NCI-H69 (cell line): ENCODE data around the gene CRIP1.

Source experiments
- DNase-seq: peaks from one replicate; lab custom pipeline; 2025; lab: John Stamatoyannopoulos, UW

The CRIP1 gene

DNA sequence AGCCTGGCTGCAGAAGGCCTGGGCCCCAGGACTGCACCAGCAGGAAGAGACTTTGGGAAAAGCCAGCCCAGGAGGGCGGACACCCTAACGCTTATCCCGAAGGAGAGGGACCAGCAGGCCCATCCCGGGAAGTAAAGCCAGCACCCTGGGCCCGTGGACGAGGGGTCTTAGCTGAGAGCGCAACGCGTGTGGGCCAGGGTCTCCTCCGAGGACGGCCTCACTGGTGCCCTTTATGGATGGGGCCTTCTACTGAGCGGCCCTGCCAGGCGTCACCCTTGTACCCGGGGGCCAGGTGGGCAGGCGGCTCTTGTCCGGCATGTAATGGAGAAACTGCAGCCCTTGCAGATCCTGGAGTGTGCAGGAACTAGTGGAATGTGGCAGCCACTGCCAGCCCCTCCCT, 18.4 kb downstream of the CRIP1 start:
- DNase-seq = no peak

DNA sequence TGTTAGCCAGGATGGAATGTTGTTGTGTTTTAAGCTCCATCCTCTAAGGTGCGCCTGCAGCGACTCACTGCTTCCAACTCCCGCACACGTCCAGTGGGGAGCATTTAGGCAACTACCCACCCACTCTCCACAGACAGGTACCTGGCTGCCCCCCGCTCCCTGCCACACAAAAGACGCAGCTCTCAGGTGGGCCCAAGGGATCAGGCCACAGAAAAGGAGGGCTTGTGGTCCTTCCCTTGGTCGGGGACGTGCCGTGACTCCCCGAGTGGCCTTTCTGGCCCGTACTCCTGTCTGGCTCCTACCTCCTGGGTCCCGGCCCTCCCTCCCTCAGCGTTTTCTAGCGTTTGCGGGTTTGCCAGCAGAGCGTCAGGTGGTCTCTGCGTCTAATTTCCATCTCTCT, 20.6 kb downstream of the CRIP1 start:
- no peak for DNase-seq

DNA sequence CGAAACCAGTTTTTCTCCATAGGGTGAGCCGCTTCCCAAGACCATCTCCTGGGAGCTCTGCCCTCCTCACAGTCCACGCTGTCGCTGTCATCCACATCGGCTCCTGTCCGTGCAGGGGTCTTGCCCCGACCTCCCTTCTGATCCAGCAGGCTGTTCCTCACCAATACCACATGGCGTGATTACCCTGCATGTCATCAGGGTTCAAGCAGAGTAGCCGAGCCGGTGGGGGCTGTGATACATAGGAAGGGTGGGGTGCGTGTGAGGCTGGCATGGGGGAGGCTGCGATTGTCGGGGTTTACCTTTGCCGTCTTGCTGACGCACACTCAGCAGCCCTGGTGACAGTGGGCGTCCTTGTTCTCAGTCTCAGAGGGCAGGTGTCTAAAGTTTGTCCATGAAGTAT, 21.4 kb downstream of the CRIP1 start:
- DNase-seq = no peak

GRCh38 chr14:105508601-105509000, 21.9 kb downstream of the CRIP1 start:
- DNase-seq = no peak

DNA sequence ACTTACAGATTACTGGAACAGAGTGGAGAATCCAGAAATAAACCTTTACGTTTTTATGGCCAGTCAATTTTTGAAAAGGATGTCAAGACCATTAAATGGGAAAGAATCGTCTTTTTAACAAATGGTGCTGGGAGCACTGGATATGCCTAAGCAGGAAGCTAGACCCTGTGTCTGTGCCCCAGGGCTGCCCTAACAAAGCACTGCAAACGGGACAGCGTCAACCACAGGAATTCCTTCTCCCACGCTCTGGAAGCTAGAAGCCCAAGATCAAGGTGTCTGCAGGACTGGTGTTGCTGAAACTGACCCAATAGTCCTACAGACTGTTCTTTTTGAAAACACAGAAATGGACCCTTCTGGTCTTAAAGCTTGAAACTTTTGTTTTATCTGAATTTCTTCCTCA, 30.4 kb downstream of the CRIP1 start:
- no peak for DNase-seq

DNA sequence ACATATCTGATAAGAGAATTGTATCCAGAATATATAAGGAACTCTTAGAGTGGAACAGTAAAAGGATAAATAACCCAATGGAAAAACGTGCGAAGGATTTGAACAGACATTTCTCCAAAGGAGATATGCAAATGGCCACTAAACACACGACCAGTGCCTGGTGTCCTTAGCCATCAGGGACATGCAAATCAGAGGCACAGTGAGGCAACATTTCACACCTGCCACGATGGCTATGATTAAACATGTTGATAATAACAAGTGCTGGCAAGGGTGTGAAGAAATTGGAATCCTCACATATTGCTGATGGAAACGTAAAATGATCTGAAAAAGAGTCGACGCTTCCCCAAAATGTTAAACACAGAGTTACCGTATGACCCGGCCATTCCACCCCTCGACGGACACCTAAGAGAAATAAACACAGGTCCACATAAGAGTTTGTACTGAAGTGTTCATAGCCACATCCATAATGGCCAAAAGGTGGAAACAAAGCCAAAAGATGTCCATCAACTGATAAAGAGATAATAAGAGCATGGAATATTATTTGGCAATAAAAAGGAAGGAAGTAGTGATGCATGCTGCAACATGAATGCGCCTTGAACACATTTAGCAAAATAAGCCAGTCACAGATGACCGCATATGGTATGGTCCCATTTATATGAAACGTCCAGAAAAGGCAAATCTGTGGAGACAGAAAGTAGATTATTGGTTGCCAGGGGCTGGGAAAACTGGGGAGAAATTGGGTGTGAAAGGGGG, 33.4 kb downstream of the CRIP1 start:
- DNase-seq = no peak

GRCh38 chr14:105525326-105525725, 38.6 kb downstream of the CRIP1 start:
- DNase-seq = no peak

- peak; percentile 78 for DNase-seq
Measured at GRCh38 chr14:105525861-105526775, 39.4 kb downstream of the CRIP1 start, which contains the start of gene TMEM121. Gene TMEM121 (plus strand): TSS chr14:105526583. CDS start chr14:105528835, 2,252 bp downstream.

DNA sequence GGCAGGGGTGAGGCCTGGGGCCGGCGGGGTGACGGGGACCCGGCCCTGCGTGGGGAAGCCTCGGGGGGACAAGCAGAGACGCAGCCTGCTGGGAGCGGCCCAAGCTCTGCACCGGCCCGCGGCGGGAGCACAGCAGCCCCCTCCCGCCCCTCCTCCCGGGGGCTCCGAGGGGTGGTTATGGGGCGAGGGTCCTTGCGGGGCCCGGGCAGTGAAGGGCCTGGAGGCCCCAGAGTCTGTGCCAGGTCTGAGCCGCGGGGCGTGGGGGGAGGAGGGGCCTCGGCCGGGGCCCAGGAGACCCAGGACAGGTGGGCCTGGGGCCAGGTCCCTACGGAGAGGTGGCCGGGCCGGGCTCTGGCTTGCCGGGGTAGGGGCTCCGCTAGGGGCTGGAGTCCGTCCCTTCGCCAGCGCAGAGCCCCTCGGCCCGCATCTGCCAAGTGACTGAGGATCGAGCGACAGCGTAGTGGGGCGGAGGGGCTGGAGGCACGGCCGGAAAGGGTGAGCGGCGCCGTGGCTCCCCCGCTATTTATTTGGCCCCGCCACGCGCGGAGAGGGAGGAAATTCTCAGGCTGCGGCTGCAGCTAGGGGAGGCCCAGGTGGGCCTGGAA, 40.2 kb downstream of the CRIP1 start:
- peak; percentile 39 for DNase-seq

GRCh38 chr14:105527381-105527825, 40.7 kb downstream of the CRIP1 start:
- DNase-seq = no peak

GRCh38 chr14:105527826-105528585, 41.3 kb downstream of the CRIP1 start:
- DNase-seq = peak; percentile 87

- DNase-seq = no peak
Measured at GRCh38 chr14:105528586-105529318, 42.1 kb downstream of the CRIP1 start.

DNA sequence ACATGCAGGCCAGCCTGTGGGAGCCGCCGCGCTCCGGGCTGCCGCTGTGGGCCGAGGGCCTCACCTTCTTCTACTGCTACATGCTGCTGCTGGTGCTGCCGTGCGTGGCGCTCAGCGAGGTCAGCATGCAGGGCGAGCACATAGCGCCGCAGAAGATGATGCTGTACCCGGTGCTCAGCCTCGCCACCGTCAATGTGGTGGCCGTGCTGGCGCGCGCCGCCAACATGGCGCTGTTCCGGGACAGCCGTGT, 42.6 kb downstream of the CRIP1 start:
- no peak for DNase-seq

- DNase-seq = no peak
Measured at GRCh38 chr14:105529569-105530284, 43.0 kb downstream of the CRIP1 start.

GRCh38 chr14:105530285-105531087, 43.8 kb downstream of the CRIP1 start:
- no peak for DNase-seq

- DNase-seq = no peak
Measured at GRCh38 chr14:105531088-105531893, 44.6 kb downstream of the CRIP1 start.

DNA sequence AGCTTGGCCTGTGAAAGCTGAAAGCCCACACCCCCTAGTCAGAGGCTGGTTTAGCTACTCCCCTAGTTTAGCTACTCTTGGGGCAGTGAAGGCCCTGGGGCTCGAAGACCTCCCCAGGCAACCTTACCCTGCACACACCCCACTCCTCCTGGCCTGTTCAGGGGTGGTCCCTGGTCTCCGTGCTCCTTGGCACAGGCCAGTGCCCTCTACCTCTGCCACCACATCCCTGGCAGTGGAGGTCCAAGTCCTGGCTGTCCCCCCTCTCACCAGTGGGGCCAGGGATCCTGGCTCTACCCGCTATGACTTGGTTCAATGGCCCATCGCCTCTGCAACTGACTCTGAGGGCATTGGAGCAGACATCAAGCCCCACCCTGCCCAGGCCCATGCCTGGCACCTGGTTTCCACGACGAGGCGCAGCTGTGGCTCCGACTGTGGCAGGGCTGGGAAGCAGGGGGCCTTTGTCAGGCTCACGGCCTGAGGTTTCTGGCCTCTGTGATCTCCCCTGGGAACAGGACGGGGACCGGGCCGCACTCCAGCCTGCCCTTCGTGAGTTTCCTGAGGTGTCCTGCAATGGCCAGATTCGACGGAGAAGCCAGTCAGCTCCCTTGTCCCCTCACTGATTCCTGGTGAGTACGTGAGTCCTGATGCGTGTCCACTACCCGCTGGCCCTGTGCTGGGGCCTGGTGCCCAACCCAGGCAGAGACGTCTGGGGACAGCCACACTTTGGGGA, 45.4 kb downstream of the CRIP1 start:
- no peak for DNase-seq

GRCh38 chr14:105532735-105533141, 46.1 kb downstream of the CRIP1 start:
- peak; percentile 15 for DNase-seq
